SW 1271 (cell line): ENCODE results near the gene CEMP1.
"Not testable (repeated sequence)": the region's sequence is repeated elsewhere in the genome, so short reads cannot be mapped to it uniquely, and the experiment has no call there.

ENCODE experiments used
- DNase-seq, 2 experiments: peaks; one replicate each; lab custom pipeline; 2025; lab: John Stamatoyannopoulos, UW

CEMP1 gene

GRCh38 chr16:2535625-2536013 lies 4.4 kb upstream of the CEMP1 start:
- DNase-seq = no peak

- not testable (repeated sequence) for DNase-seq
These were observed 3.1 kb upstream of the CEMP1 start for GRCh38 chr16:2534335-2534734.

GRCh38 chr16:2533912-2534311 lies 2.7 kb upstream of the CEMP1 start:
- DNase-seq = no peak

GRCh38 chr16:2533142-2533755 lies 2.0 kb upstream of the CEMP1 start:
- DNase-seq = not testable (repeated sequence)

GRCh38 chr16:2532494-2533141 lies 1.4 kb upstream of the CEMP1 start:
- DNase-seq = no peak

- DNase-seq = peak; percentile 77 to 86
These were observed 687 bp upstream of the CEMP1 start for GRCh38 chr16:2531696-2532493.

- no peak for DNase-seq
These were observed 434 bp downstream of the CEMP1 start for GRCh38 chr16:2530629-2531318.

- DNase-seq = no peak
These were observed 1.1 kb downstream of the CEMP1 start for GRCh38 chr16:2529961-2530628.

GRCh38 chr16:2529061-2529931 lies 1.9 kb downstream of the CEMP1 start:
- DNase-seq = no peak

GRCh38 chr16:2528161-2529060 lies 2.8 kb downstream of the CEMP1 start:
- no peak for DNase-seq

GRCh38 chr16:2527784-2528100 lies 3.5 kb downstream of the CEMP1 start:
- no peak for DNase-seq

GRCh38 chr16:2527071-2527783 lies 4.0 kb downstream of the CEMP1 start:
- no peak for DNase-seq

- DNase-seq = no peak
These were observed 5.1 kb downstream of the CEMP1 start for GRCh38 chr16:2526135-2526534.

GRCh38 chr16:2524339-2524938 lies 6.8 kb downstream of the CEMP1 start:
- no peak for DNase-seq

- no peak for DNase-seq
These were observed 7.4 kb downstream of the CEMP1 start for GRCh38 chr16:2523801-2524231.

GRCh38 chr16:2520784-2521531 lies 10.2 kb downstream of the CEMP1 start:
- DNase-seq = no peak

GRCh38 chr16:2520097-2520783 lies 11.0 kb downstream of the CEMP1 start, which contains the start of gene AMDHD2:
Gene AMDHD2 (plus strand): TSS chr16:2520371. CDS start chr16:2520459, 88 bp downstream.
- peak; percentile 39 to 58 for DNase-seq

GRCh38 chr16:2519711-2520080 lies 11.5 kb downstream of the CEMP1 start:
- no peak for DNase-seq
